IPS-20b (cell line): Measurements from ENCODE around the gene RBM47.
"Not testable (repeated sequence)": the region's sequence is repeated elsewhere in the genome, so short reads cannot be mapped to it uniquely, and the experiment has no call there.

Source experiments
- H3K27ac ChIP-seq: one replicate; pipeline ENCODE4 v1.5.1; 2013; ENCODE audit warnings: low read length
- H3K27me3 ChIP-seq: 2 replicates; pipeline ENCODE4 v1.6.1; 2013; ENCODE audit warnings: mild to moderate bottlenecking, low read length, inconsistent platforms; ENCODE audit not compliant: insufficient read depth
- H3K36me3 ChIP-seq: 2 replicates; pipeline ENCODE4 v1.6.1; 2013; ENCODE audit warnings: low read depth, mild to moderate bottlenecking, inconsistent platforms, low read length, moderate library complexity; ENCODE audit not compliant: insufficient read depth
- H3K4me1 ChIP-seq: 2 replicates; pipeline ENCODE4 v1.6.1; 2013; ENCODE audit warnings: mild to moderate bottlenecking, control low read depth, inconsistent platforms, low read length, moderate library complexity; ENCODE audit not compliant: insufficient read depth
- H3K4me3 ChIP-seq: 2 replicates; pipeline ENCODE4 v1.5.1; 2013; ENCODE audit warnings: mild to moderate bottlenecking, low read length, inconsistent platforms
- H3K9ac ChIP-seq: 2 replicates; pipeline ENCODE4 v1.6.1; 2013; ENCODE audit warnings: low read depth, mild to moderate bottlenecking, inconsistent platforms, low read length, moderate library complexity
- H3K9me3 ChIP-seq: 2 replicates; pipeline ENCODE4 v1.6.1; 2013; ENCODE audit warnings: mild to moderate bottlenecking, low read depth, low read length, inconsistent platforms; ENCODE audit not compliant: insufficient read depth

RBM47 gene

GRCh38 chr4:40412388-40412787, 217.3 kb downstream of the RBM47 start:
- Histone ChIP-seq H3K4me1 (no peaks in the 10 kb centered on the region), H3K9me3 (peaks cover 3% of the 10 kb centered on the region; the same call in 1 of the 2 replicates), H3K9ac (no peak overlapping the region), H3K27ac (no peak overlapping the region), H3K36me3 (no peaks in the 10 kb centered on the region), H3K27me3 (no peaks in the 10 kb centered on the region), H3K4me3 (no peak overlapping the region)

DNA sequence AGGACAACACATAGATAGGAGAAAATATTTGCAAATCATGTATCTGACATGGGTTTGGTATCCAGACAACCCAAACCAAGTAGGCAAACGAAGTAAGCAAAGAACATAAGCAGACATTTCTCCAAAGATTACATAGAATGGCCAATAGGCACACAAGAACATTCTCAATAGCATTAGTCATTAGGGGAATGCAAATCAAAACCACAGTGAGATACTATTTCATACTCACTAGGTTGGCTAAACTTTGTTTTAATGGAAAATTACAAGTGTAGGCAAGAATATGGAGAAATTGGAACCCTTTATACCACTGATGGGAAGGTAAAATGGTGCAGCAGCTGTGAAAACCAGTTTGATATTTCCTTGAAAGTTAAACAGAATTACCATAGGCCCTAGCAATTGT, 219.8 kb downstream of the RBM47 start:
- Histone ChIP-seq H3K36me3 (no peaks in the 10 kb centered on the region), H3K27me3 (no peaks in the 10 kb centered on the region), H3K9ac (no peak overlapping the region), H3K27ac (no peak overlapping the region), H3K4me3 (no peak overlapping the region), H3K4me1 (no peaks in the 10 kb centered on the region), H3K9me3 (peaks cover 17% of the 10 kb centered on the region; the same call in 1 of the 2 replicates)

DNA sequence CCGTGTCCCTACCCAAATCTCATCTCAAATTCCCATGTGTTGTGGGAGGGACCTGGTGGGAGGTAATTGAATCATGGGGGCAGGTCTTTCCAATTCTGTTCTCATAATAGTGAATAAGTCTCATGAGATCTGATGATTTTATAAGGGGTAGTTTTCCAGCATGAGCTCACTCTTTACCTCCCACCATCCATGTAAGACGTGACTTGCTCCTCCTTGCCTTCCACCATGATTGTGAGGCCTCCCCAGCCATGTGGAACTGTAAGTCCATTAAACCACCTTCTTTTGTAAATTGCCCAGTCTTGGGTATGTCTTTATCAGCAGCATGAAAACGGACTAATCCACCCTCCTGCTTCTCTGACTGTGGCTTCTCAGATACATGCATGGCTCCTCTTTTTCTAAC, 222.2 kb downstream of the RBM47 start:
- H3K4me3 ChIP-seq, H3K27ac ChIP-seq, H3K36me3 ChIP-seq, H3K9ac ChIP-seq, H3K27me3 ChIP-seq, H3K4me1 ChIP-seq: not testable (repeated sequence)
- H3K9me3 ChIP-seq, result peaks cover 17% of the 10 kb centered on the region; the same call in 1 of the 2 replicates

DNA sequence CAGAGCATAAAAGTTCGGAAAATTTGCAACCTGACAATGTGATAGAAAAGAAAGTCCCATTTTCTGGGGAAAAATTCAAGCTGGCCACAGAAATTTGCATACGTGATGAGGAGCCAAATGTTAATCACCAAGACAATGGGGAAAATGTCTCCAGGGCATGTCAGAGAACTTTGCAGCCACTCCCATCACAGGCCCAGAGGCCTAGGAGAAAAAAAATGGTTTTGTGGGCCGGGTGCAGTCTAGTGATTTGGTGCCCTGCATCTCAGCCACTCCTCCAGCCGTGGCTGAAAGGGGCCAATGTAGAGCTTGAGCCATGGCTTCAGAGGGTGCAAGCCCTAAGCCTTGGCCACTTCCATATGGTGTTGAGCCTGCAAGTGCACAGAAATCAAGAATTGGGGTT, 223.3 kb downstream of the RBM47 start:
- Histone ChIP-seq H3K36me3 (no peaks in the 10 kb centered on the region), H3K4me1 (no peaks in the 10 kb centered on the region), H3K27ac (no peak overlapping the region), H3K4me3 (no peak overlapping the region), H3K27me3 (no peaks in the 10 kb centered on the region), H3K9me3 (peaks cover 17% of the 10 kb centered on the region; the same call in 1 of the 2 replicates), H3K9ac (no peak overlapping the region)

DNA sequence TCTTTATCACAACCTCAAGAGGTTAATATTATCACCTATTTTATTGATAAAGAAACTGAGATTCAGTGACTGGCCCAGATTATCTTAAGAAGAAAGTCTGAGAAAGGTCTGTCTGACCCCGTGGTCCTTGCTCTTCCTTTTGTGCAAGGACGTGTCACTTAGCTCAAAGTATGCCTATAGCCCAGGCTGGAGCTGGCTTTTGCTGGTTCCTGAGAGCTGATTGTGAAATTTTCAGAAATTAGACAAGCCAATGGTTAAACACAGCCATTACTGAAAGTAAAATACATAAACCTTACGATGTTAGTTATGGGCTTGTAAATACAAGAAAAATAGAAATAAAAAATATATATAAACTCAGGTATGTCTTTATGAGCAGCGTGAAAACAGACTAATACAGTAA, 224.5 kb downstream of the RBM47 start:
- Histone ChIP-seq H3K9me3 (peaks cover 17% of the 10 kb centered on the region; the same call in 1 of the 2 replicates), H3K36me3 (no peaks in the 10 kb centered on the region), H3K27ac (no peak overlapping the region), H3K27me3 (no peaks in the 10 kb centered on the region), H3K9ac (no peak overlapping the region), H3K4me3 (no peak overlapping the region), H3K4me1 (no peaks in the 10 kb centered on the region)

DNA sequence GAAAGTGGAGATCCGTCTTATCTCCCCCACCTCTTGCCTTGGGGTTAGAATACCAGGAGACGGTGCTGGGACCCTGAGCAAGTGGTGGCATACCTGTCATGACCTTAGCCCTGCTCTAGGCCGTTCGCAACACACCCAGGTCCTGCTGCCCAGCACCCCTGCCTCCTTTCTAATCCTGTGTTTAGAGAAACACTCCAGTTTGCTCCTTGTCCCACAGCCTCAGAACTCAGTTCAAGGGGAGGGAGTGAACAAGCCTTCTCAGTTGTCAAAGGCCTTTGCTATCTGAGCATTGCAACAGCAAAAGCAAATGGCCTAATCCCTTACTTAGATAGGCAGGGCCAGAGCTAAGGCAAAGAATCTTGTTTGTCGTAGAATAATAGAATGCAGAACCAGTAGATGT, 226.6 kb downstream of the RBM47 start:
- H3K36me3 ChIP-seq, result no peaks in the 10 kb centered on the region
- H3K9ac ChIP-seq, result no peak overlapping the region
- peaks cover 17% of the 10 kb centered on the region; the same call in 1 of the 2 replicates for H3K9me3 ChIP-seq
- no peaks in the 10 kb centered on the region for H3K27me3 ChIP-seq
- no peaks in the 10 kb centered on the region for H3K4me1 ChIP-seq
- H3K27ac ChIP-seq, result no peak overlapping the region
- H3K4me3 ChIP-seq, result no peak overlapping the region

GRCh38 chr4:40402556-40402955, 227.1 kb downstream of the RBM47 start:
- Histone ChIP-seq H3K4me1 (no peaks in the 10 kb centered on the region), H3K36me3 (no peaks in the 10 kb centered on the region), H3K9ac (no peak overlapping the region), H3K27me3 (no peaks in the 10 kb centered on the region), H3K4me3 (no peak overlapping the region), H3K9me3 (peaks cover 15% of the 10 kb centered on the region; the same call in 1 of the 2 replicates), H3K27ac (no peak overlapping the region)

GRCh38 chr4:40401631-40402030, 228.0 kb downstream of the RBM47 start:
- Histone ChIP-seq H3K4me1 (no peaks in the 10 kb centered on the region), H3K4me3 (no peak overlapping the region), H3K36me3 (no peaks in the 10 kb centered on the region), H3K27me3 (no peaks in the 10 kb centered on the region), H3K9me3 (peaks cover 6% of the 10 kb centered on the region; the same call in 1 of the 2 replicates), H3K27ac (no peak overlapping the region), H3K9ac (no peak overlapping the region)

GRCh38 chr4:40401096-40401495, 228.6 kb downstream of the RBM47 start:
- Histone ChIP-seq H3K27me3 (no peaks in the 10 kb centered on the region), H3K4me3 (no peak overlapping the region), H3K27ac (no peak overlapping the region), H3K9me3 (peaks cover under 1% of the 10 kb centered on the region; the same call in 1 of the 2 replicates), H3K36me3 (no peaks in the 10 kb centered on the region), H3K9ac (no peak overlapping the region), H3K4me1 (peaks cover 4% of the 10 kb centered on the region; the same call in 1 of the 2 replicates)

DNA sequence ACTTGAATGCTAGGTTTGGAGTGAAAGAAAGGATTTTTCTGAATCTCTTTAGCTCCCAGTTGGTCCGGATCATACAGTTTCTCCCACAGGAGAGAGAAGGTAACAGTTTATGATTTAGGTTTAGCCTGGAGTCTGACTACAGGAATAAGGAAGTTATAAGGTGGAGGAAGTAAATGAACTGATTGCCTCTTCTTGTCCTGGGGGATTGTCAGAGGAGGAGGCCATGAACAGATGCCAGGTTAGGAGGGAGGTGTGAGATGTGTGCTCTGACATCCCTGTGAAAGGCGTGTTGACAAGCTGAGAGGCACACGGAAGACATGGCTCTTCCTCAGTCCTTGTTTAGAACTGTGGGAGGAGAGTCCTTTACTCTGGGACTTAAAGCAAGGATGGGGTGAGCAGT, 230.1 kb downstream of the RBM47 start:
- no peaks in the 10 kb centered on the region for H3K27me3 ChIP-seq
- peaks cover 9% of the 10 kb centered on the region; the same call in 1 of the 2 replicates for H3K4me1 ChIP-seq

DNA sequence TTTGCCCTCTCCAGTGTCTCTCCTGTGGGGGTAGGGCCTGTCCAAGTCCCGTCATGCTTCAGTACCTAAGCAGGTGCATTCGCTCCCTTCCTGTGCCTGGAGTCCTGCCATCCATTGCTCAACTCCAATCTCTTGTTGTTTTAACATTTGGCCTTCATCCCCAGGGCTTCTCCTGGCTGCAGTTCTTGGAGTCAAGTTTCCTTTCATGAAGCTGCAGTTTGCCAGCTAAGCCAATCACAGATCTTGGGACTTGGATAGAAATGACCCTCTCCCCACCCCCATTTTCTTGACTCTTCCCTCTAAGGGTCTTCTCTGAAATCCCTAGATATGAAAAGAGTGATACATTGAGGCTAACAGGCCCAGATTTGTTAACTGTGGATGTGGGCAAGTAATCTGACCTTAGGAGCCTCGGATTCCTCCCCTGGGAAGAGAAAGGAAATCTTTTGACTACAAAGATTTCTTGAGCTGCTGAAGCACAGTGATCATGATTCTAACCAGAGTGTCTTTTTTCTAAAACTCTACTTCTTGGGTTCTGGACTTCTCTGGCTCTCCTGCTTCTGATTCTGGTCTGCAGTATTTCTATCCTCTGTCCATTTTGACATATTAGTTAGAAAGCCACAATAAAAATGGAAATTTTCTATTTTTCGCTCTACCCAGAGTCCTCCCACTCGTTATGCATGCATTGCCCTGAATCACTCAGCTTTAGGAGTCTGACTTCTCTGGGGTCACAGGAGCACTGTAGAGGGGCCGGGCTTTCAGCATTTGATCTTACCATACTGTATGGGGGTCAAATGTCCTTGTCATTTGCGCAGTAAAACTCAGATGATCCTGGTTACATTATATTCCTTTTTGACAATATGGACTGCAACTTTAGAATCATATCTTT, 233.5 kb downstream of the RBM47 start:
- H3K4me1 ChIP-seq, result peaks cover 9% of the 10 kb centered on the region; the same call in 1 of the 2 replicates
- H3K9me3 ChIP-seq, result no peaks in the 10 kb centered on the region
- H3K36me3 ChIP-seq, result no peaks in the 10 kb centered on the region
- no peak overlapping the region; the same call in 1 of the 2 replicates for H3K4me3 ChIP-seq
- H3K27me3 ChIP-seq, result no peaks in the 10 kb centered on the region
- no peak overlapping the region for H3K9ac ChIP-seq
- no peak overlapping the region for H3K27ac ChIP-seq

More for the DNA sequence above, 230.1 kb downstream of the RBM47 start:
- no peak overlapping the region for H3K9ac ChIP-seq
- no peaks in the 10 kb centered on the region for H3K9me3 ChIP-seq
- H3K36me3 ChIP-seq, result no peaks in the 10 kb centered on the region
- H3K4me3 ChIP-seq, result no peak overlapping the region
- no peak overlapping the region for H3K27ac ChIP-seq
